SK-N-SH treated with all-trans-retinoic acid at 6 μM for 48 hours (cell line): ENCODE results near the gene RPL21.

Experiments
- ISL1 ChIP-seq: fragments of 250-450 bp; sonication (Bioruptor Pico); IDR thresholded peaks from 2 replicates; pipeline ENCODE4 v2.1.2; 2022; ENCODE audit warnings: mild to moderate bottlenecking, moderate library complexity
- PPARA ChIP-seq: fragments of 250-450 bp; sonication (Bioruptor Pico); IDR thresholded peaks from 2 replicates; pipeline ENCODE4 v1.5.0; 2020; ENCODE audit warnings: mild to moderate bottlenecking, borderline replicate concordance
- ZFP3 ChIP-seq: fragments of 250-450 bp; sonication (Bioruptor Pico); IDR thresholded peaks from 2 replicates; pipeline ENCODE4 v1.5.0; 2020; ENCODE audit warnings: mild to moderate bottlenecking, moderate library complexity
- ZNF565 ChIP-seq: fragments of 450-650 bp; formaldehyde crosslinking; conservative IDR thresholded peaks from 2 replicates; pipeline ENCODE4 v1.5.0; 2020; ENCODE audit warnings: low read depth, mild to moderate bottlenecking, moderate library complexity
- TF ChIP-seq, protein P1 (sequence below): fragments of 250-450 bp; sonication (Bioruptor Pico); IDR thresholded peaks from 2 replicates; pipeline ENCODE4 v1.5.1; 2021; ENCODE audit warnings: mild to moderate bottlenecking, moderate library complexity

DNA sequence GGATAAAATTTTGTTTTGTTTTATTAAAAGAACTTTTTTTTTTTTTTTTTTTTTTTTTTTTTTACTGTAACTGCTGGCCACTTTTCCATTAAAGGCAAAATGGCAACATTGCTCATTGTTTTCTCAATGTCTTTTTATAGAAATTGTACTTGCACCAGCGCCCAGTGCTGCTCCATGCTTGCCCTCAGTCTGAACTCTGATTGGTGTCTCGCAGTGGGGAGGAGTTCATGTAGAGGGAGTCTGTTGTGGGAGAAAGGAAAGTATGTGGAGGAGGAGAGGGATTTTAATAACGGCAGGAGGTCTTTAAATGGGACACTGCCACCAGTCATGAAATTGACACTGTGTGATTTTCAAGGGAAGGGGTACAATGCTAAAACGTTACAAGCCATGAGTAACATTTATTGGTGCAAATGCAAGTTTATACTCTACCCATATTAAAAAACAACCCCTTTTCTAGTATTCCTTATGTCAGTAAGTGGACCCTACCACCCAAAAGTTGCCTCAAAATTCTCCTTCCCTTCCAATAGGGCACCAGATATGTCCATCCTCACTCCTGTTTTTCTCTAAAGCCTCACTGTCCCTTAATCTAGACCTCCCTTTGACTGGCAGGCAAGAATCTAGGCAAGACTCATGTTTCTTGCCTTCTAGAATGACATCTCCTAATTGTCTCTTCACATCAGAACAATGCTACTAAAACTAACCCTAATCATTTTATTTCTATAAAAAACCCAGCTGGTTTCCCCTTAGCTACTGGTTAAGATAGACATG, 22.5 kb downstream of the RPL21 start:
- TF ChIP-seq ISL1 (CRISPR knock-in tag) (no peak), ZFP3 (no peak), ZNF565 (CRISPR knock-in tag) (no peak), PPARA (CRISPR knock-in tag) (no peak)
- TF ChIP-seq, protein P1, sequence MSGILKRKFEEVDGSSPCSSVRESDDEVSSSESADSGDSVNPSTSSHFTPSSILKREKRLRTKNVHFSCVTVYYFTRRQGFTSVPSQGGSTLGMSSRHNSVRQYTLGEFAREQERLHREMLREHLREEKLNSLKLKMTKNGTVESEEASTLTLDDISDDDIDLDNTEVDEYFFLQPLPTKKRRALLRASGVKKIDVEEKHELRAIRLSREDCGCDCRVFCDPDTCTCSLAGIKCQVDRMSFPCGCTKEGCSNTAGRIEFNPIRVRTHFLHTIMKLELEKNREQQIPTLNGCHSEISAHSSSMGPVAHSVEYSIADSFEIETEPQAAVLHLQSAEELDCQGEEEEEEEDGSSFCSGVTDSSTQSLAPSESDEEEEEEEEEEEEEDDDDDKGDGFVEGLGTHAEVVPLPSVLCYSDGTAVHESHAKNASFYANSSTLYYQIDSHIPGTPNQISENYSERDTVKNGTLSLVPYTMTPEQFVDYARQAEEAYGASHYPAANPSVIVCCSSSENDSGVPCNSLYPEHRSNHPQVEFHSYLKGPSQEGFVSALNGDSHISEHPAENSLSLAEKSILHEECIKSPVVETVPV (CRISPR knock-in tag), result no peak
